Measurements from ENCODE around the gene ZNF236. TPM values are rescaled to one million over a fixed set of nuclear protein-coding genes. Genes with fewer than 3 reads are reported as not detected.

Gene ZNF236
- total and polyA plus RNA-seq, 10 of the 15 experiments (the other 5 are each of a cell fraction or from before 2014, with no cell fraction given): 1.0 to 14.4 (median 5.9) TPM

DNA sequence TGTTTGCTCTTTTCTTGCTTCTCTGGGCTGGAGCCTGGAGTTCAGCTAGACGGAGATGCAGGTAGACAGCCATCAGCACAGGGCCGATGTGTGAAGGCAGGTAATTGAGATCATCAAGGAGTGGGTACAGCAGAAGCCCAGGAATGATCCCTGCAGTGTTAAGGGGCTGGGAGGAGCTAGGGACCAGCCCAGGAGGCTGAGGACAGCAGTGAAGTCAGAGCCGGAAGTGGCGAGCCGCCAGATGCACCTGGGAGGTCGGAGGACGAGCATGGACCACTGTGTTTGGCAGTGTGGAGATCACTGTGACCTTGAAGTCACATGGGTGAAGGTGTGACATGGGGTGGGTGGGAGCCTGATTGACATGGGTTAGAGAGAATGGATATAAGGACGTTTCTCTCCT, 6.2 kb upstream of the ZNF236 start:
- Histone ChIP-seq H3K79me2 (ENCODE audit: control insufficient read depth, insufficient read depth, low read length) (peaks cover 33% of the 10 kb centered on the region), H3K36me3 (ENCODE audit: control insufficient read depth in 2 of 2, insufficient read depth in 2 of 2, low read length in 1 of 2) (0 out of 4 replicates have a peak, but pooled peaks cover 0 to 3% of the 10 kb centered on the region in 2 experiments), H3K4me1 (ENCODE audit: control insufficient read depth, insufficient read depth, low read length) (peaks cover 8% of the 10 kb centered on the region), H3K27me3 (replicated peaks in 1 of 2; ENCODE audit: control insufficient read depth in 2 of 2, insufficient read depth in 2 of 2, low read length in 1 of 2) (no peaks in the 10 kb centered on the region), H3K27ac (ENCODE audit: control insufficient read depth, insufficient read depth) (no peak overlapping the region), H3K4me3 (no peak overlapping the region), H3K9me3 (replicated peaks; ENCODE audit: control insufficient read depth, insufficient read depth, low read length) (no peaks in the 10 kb centered on the region), H4K20me1 (ENCODE audit: control insufficient read depth, insufficient read depth) (no peaks in the 10 kb centered on the region), H2AFZ (ENCODE audit: control insufficient read depth, low read depth, low read length) (no peak overlapping the region), H3K4me2 (ENCODE audit: control insufficient read depth, insufficient read depth) (no peak overlapping the region), H3K9ac (ENCODE audit: control insufficient read depth, insufficient read depth, low read length) (no peak overlapping the region)
- ChIA-PET RAD21 (ENCODE audit: unreplicated experiment) (no interaction called here), CTCF (interaction anchor here (5.8 kb wide), 1 partner anchor 14 kb away, joined by 90 read pairs; no protein-coding TSS in a partner anchor), POLR2A (no interaction called here), SMC1A (ENCODE audit: uncharacterized antibody, unreplicated experiment) (interaction anchor here (0.6 kb wide), 2 partner anchors 51 to 395 kb away, joined by 3 read pairs; no protein-coding TSS in a partner anchor)
- ATAC-seq (no peak), DNase-seq (ENCODE audit: low read depth, low spot score) (no peak), FAIRE-seq (no peak)
- intact Hi-C loops (cut with micrococcal nuclease; ENCODE audit: unreplicated experiment) (no loop called here), in situ Hi-C loops (cut with MboI) (no loop called here)
- BruUV-seq (replicated peaks): no TSS peak
- TF ChIP-seq, protein P1, sequence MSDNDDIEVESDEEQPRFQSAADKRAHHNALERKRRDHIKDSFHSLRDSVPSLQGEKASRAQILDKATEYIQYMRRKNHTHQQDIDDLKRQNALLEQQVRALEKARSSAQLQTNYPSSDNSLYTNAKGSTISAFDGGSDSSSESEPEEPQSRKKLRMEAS (IDR thresholded peaks at IDR 0.05; ENCODE audit: low read depth, low read length): no peak
- no peak for TF ChIP-seq WRNIP1 (IDR thresholded peaks at IDR 0.05; ENCODE audit: borderline replicate concordance, low read depth, low read length)
- no peak for TF ChIP-seq STAT1 (conservative IDR thresholded peaks at IDR 0.05)
- TF ChIP-seq POLR2AphosphoS5 (IDR thresholded peaks at IDR 0.05; ENCODE audit: low read length): no peak
- TF ChIP-seq ZNF384 (IDR thresholded peaks at IDR 0.05; ENCODE audit: borderline replicate concordance, low read depth, low read length): no peak
- no peak for TF ChIP-seq FOXK2 (IDR thresholded peaks at IDR 0.05)
- no peak for TF ChIP-seq POLR2AphosphoS2 (IDR thresholded peaks at IDR 0.05; ENCODE audit: low read depth, low read length)
- no peak for TF ChIP-seq CREM (IDR thresholded peaks at IDR 0.05; ENCODE audit: low read depth)
- no peak for TF ChIP-seq SUZ12 (IDR thresholded peaks at IDR 0.05; ENCODE audit: unreplicated experiment)
- TF ChIP-seq NR2F1 (conservative IDR thresholded peaks at IDR 0.05): no peak
- TF ChIP-seq PAX8 (IDR thresholded peaks at IDR 0.05): no peak
- no peak for TF ChIP-seq SP1 (IDR thresholded peaks at IDR 0.05; ENCODE audit: low read depth, low read length)
- no peak for TF ChIP-seq NFYB (IDR thresholded peaks at IDR 0.05; ENCODE audit: insufficient read depth, low read depth, low read length)
- 82% methylated on average over 8 of the region's 8 CpGs for WGBS (ENCODE audit: insufficient coverage, insufficient replicate concordance, low lambda C conversion rate, missing lambda C conversion rate)
